H54 (cell line): Measurements from ENCODE around the gene ZNF701.
A peak's percentile ranks its signal among the peaks of the same experiment; 100 is the strongest.
"Not testable (repeated sequence)": the region's sequence is repeated elsewhere in the genome, so short reads cannot be mapped to it uniquely, and the experiment has no call there.

Source experiments
- DNase-seq: peaks from one replicate; pipeline ENCODE4 v3.0.0; 2011; ENCODE audit warnings: low spot score, mixed read lengths; ENCODE audit not compliant: insufficient read length
- FAIRE-seq: peaks from 3 replicates; lab custom pipeline; 2011; peaks lifted over from hg19 to GRCh38; lab: Jason Lieb, UNC
- POLR2A ChIP-seq: IDR thresholded peaks from 2 replicates; pipeline ENCODE4 v1.6.1; 2011; ENCODE audit warnings: low read depth, mild to moderate bottlenecking, low read length

The ZNF701 gene

DNA sequence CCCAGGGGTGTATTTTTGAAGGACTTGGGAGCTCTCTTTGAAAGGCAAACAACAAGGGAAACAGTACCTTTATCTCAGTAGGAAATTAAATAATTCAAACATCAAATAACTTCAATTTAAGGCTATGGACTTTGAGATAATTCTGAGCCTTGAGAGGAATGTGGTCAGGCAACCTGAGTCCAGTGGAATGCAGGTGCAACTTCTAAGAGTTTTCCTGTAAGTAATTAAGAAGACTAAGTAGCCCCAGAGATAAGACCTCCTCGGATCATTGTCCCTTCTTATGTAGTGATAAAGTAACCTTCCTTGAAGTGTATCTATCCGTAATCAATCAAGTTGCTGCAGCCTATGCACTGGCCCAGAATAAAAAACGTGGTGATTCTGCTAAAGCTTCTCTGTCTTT is 29.2 kb downstream of the ZNF701 start:
- DNase-seq (no peak), FAIRE-seq (no peak)
- TF ChIP-seq POLR2A: no peak

GRCh38 chr19:52600639-52601024 is 30.5 kb downstream of the ZNF701 start:
- no peak for TF ChIP-seq POLR2A
- FAIRE-seq: no peak
- DNase-seq: no peak

- FAIRE-seq (no peak), DNase-seq (peak; percentile 76)
- TF ChIP-seq POLR2A: peak; percentile 67
These were observed 31.2 kb downstream of the ZNF701 start for GRCh38 chr19:52601025-52601973.

GRCh38 chr19:52601974-52602366 is 31.9 kb downstream of the ZNF701 start:
- not testable (repeated sequence) for DNase-seq, FAIRE-seq

- FAIRE-seq (no peak), DNase-seq (no peak)
- no peak for TF ChIP-seq POLR2A
These were observed 32.9 kb downstream of the ZNF701 start for GRCh38 chr19:52602941-52603340.

GRCh38 chr19:52603558-52604207 is 33.6 kb downstream of the ZNF701 start:
- no peak for DNase-seq
- FAIRE-seq: no peak
- TF ChIP-seq POLR2A: no peak

- no peak for DNase-seq
- FAIRE-seq: peak; percentile 55
- TF ChIP-seq POLR2A: no peak
These were observed 43.3 kb downstream of the ZNF701 start for GRCh38 chr19:52613299-52613906.

GRCh38 chr19:52621376-52621775 is 51.3 kb downstream of the ZNF701 start:
- DNase-seq (no peak), FAIRE-seq (no peak)
- no peak for TF ChIP-seq POLR2A

DNA sequence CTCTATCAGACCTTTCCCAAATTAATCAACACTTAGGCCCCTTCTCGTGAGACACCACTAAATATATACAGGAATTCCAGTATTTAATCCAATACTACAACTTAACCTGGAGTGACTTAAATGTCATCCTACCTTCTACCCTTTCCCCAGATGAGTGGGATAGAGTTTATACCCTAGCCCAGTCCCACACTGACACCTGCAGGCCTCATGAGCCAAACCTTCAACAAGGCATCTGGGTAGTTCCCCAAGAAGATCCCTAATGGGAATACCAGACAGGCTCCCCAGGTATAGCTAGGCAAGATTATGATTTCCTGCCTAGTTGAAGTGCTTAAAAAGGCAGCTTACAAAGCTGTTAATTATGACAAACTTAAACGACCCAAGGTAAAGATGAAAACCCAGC is 52.2 kb downstream of the ZNF701 start:
- no peak for TF ChIP-seq POLR2A
- no peak for FAIRE-seq
- no peak for DNase-seq

- no peak for TF ChIP-seq POLR2A
- DNase-seq (no peak), FAIRE-seq (no peak)
These were observed 56.8 kb downstream of the ZNF701 start for GRCh38 chr19:52626915-52627314.

GRCh38 chr19:52627441-52627840 is 57.4 kb downstream of the ZNF701 start:
- not testable (repeated sequence) for DNase-seq, FAIRE-seq

DNA sequence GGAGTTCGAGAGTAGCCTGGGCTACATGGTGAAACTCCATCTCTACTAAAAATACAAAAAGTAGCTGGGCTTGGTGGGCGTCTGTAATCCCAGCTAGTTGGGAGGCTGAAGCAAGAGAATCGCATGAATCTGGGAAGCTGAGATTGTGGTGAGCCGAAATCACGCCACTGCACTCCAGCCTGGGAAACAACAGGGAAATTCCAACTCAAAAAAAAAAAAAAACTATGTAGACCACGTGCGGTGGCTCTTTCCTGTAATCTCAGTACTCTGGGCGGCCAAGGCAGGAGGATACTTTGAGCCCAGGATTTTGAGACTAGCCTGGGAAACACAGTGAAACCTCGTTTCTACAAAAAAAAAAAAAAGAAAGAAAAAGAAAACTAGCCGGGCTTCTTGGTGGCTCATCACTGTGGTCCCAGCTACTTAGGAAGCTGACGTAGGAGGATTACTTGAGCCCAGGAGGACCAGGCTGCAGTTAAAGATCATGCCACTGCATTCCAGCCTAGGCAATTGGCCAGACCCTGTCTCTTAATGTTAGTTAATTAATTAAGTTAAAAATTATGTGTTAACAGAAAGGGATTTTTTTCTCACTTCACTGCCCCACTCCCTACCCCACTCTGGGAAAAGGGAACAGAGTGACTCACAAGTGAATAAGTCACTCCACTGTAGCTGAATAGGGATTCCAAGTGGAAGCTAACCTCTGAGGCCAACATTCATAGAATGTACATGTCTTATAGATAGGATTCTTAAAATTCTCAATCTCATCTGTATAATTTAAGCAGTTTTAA is 65.9 kb downstream of the ZNF701 start:
- FAIRE-seq (no peak), DNase-seq (no peak)
- TF ChIP-seq POLR2A: no peak
